ENCODE measurements around the gene CYB5R3.

Gene CYB5R3

DNA sequence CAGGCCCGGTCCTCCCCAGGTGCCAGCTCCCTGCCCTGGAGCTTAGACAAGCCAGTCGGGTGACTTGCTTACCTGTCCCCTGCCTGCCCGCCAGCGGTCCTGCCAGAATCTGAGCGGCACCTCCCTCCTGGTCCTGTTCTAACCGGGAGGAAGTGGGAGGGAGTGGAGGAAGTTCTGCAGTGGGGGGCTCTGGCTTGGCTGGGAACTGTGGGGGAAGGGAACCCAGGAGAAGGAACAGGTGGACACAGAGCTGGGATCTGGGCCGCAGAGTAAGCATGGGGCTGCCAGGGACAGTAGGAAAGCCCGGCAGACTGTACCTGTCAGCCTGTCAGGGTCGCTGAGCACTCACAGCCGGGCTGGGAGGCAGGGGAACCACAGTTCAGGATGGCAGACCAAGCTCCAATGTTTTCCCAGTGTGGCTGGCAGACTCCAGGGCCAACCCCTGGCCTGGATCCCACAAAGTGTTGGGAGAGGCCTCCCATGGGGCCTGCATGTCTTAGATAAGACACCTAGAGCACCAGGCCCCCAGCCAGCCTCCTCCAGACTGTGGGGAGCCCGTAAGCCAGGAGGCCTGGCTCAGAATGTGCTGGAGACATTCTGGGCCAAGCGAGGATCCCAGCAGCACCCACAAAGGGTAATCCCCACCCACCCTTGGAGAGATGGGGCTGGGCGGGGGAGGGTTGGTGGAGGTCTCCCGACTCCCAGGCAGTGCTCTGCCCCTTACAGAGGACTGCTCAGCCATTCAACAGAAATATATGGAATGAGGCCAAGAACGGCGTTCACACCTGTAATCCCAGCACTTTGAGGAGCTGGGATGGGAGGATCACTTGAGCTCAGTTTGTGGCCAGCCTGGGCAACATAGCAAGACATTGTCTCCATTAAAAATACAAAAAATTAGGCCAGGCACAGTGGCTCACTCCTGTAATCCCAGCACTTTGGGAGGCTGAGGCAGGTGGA, 2.3 kb downstream of the CYB5R3 start:
- in situ Hi-C loops (cut with MboI; ENCODE audit: low sequenced_read_pairs) = no loop called here

DNA sequence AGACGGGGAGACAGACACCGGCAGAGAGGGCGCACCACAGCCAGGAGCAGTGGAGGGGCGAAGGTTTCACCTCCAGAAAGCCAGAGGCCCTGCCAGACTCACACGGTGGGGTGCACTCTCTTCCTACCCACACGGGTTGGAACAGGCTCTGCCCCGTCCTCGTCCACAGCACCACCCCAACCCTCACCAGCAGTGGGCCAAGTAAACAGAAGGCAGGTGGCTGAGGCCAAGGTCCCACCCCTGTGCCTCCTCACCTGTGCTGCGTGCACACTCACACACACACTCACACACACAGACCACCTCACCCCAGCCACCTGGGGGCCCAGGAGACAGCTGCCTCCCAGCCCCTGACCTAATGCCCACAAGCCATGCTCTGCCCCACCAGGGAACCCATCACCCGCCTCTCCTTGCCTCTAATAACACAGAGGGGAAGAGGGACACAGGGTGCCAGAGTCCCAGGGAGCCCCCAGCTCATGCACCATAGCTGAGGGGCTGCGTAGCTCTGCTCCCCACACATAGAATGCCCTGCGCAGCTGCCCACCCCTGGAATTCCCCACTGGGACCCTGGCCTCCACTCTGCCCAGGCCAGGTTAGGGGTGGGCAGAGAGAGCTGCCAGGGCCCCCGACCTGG, 3.1 kb downstream of the CYB5R3 start:
- in situ Hi-C loops (cut with MboI; ENCODE audit: low sequenced_read_pairs) = no loop called here

DNA sequence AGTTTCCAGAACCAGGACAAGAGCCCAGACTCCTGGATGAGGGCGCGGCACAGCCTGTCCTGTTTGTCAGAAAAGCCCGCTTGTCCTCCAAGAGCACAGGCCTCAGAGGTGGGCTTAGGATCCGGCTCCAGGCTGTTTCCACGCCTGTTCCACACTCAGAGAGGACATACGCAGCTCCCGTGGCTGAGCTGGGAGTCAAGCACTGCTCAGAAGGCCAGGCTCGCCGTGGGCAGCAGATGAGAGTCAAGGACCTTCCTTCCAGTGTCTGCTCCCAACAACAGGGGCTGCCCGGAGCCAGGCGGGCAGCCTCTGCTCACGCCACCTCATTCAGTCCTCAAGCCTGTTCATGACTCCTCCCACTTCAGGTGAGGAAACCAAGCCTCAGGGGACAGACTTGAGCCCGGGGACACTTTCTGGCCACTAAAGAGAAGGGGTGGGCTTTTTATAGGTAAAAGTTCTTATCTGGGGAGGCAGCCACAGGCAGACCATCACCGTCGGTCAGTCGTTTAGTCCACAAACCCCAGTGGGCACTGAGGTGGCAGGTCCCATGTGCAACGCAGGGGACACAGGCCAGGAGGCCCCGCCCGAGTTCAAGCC, 3.8 kb downstream of the CYB5R3 start:
- in situ Hi-C loops (cut with MboI; ENCODE audit: low sequenced_read_pairs) = no loop called here

DNA sequence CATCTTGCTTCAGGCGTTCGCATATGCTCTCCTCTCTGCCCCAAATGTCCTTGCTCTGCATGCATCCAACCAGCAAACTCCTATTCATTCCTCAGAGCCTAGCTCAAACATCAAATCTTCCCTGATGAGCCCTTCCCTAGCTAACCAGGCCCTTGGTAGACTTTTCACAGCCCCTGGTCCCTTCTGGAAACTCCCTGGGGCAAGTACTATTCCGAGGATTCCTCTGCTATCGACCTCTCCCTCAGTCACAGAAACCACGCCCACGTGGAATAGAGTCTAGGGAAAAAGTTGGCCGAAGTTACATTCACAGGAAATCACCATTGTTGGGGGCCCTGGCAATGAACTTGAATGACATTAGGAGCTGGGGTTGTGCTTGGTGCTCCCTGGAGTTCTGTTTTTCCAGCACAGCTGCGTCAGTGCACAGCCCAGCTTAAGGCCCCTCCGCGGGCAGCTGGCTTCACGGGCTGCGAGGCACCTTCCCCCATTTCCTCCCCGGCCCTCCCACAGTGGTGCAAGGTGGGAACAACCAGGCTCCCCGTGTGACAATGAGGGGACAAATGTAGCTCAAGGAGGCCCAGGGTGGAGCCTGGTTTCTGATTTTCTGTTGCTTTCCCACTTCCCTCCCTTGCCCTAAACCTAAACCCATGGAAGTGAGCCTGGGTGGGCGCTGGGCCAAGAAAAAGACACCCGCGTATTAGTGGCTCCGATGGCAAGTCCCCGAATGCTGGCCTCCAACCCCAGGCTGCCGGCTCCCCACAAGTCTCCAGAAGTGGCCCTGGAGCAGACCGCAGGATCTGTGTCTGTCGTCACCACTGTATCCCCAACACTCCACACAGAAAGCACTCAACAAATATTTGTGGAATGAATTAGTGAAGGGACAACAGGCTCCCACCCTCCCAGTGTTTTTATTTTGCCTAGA, 4.5 kb downstream of the CYB5R3 start:
- in situ Hi-C loops (cut with MboI; ENCODE audit: low sequenced_read_pairs) = no loop called here

DNA sequence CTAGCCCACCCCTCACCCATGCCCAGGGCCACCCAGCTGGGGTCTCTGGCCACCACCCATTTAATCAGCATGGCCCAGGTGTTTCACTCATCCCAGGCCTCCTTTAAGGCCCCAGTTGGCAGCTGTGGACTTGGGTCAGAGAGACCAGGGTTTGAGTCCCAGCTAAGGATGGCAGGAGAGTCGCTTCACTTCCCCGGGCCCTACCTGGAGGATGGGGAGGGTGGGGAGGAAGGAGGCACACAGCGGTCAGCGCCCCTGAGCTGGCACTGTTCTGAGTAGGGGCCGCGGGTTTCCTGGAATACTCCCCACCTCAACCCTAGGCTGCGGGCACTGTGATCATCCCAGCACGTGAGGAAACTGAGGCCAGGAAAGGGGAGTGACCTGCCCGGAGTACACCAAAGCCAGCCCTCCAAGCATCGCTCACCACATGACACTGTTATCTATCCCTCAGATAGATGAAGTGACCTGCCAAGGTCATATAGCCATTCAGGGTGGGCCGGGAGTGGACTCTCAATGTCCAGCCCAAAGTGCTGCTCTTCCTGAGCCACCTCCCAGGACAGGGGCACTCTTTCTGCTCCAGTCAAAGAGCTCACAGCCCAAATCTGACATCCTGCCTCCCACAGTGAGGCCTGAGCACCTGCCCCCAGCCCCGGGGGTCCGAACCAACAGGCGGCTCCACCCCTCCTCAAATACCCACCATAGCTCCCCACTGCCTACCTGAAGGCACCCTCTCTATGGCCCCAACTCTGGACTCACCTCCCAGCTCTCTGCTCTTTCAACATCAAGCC, 5.4 kb downstream of the CYB5R3 start:
- in situ Hi-C loops (cut with MboI; ENCODE audit: low sequenced_read_pairs) = no loop called here

DNA sequence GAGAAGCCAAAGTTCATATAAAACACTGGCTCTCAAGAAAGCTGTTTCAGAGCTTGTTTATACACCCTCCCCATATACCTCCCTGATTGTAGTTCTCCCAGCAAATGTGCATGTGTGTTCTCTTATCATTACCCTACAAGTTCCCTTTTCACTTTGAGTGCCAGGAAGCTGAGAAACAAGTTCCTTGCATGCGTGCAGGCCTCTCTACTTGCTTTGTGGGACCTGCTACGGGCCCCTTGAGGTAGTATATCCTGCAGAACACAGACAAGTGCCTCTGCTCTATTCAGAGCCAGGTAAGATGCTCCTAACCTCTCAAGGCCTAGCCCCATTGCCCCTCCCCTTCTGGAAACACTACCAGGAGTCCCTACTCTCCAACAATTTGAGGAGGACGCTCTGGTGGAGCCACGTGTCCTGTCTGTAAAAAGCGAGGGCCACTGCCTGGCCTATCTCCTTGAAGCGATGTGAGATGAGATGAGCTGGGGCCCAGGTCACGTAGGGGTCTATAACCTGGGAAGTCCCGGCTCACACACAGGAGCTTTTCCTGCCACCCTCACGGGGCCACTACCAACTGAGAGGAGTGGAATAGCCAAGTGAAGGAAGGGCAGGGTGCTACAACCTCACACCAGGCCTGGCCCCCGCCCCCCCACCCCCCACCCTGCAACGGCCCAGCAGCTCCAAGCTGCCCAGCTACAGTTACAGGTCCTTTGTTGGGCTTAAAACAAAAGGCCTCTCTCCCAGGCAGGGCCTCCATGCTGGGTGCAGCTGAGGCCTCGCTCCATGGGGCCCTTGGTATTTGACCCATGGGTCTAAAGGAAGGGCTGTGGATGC, 6.2 kb downstream of the CYB5R3 start:
- in situ Hi-C loops (cut with MboI; ENCODE audit: low sequenced_read_pairs) = no loop called here

DNA sequence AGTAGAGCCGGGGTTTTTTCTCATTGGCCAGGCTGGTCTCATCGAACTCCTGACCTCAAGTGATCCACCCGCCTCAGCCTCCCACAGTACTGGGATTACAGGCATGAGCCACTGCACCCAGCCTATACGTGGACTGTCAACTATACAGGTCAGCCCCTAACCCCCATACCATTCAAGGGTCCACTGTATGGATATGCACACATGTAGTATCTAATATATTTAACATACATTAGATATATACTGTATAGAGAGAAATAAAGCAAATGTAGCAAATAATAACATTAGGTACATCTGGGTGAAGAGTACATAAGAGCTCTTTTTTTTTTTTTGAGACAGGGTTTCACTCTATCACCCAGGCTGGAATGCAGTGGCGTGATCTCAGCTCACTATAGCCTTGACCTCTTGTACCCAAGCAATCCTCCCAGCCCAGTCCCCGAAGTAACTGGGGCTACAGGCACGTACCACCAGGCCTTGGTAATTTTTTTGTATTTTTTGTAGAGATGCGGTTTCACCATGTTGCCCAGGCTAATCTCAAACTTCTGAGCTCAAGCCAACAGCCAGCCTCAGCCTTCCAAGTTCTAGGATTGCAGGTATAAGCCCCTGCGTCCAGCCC, 7.3 kb downstream of the CYB5R3 start:
- in situ Hi-C loops (cut with MboI; ENCODE audit: low sequenced_read_pairs) = no loop called here

DNA sequence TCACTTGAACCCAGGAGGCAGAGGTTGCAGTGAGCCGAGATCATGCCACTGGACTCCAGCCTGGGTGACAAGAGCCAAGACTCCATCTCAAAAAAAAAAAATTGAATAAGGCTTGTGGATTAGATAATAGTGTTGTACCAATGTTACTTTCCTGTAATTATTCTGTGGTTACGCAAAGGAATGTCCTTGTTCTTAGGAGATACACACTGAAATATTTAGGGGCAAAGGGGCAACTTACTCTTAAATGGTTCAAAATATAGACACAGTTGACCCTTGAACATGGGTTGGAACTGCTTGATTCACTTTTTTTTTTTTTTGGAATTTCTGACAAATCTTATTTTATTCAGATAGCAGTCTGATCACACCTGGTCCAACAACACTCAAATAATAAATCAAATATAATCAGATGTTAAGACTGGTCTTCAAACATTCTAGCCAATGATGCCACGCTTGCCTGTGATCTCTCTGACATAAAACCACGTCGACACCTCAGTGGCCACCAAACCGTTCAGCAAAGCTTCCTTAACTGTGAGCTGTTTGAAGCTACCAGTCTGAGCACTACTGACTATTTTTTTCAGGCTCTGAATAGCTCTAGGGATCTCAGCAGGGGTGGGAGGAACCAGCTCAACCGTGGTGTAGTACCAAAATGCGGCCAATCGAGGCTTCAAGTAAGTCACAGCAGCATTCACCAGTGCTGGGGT, 9.5 kb downstream of the CYB5R3 start:
- in situ Hi-C loops (cut with MboI; ENCODE audit: low sequenced_read_pairs) = no loop called here

DNA sequence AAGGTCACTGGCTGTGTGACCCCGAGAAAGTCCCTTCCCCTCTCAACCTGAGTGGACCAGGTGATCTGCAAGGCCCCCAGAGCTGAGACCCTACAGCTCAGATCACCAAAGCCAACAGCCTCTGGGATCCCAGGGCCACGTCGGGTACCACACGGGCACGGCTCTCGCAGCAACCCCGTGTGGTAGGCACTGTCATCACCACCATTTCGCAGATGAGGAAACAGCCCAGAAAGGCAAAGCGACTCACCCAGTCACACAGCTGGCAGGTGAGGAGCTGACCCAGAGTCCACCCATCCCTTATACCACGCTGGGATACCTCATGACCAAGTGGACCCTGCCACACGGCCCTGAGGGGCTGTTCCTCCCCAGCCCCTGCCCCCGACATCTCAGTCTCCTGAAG, 11.6 kb downstream of the CYB5R3 start:
- in situ Hi-C loops (cut with MboI; ENCODE audit: low sequenced_read_pairs) = no loop called here

DNA sequence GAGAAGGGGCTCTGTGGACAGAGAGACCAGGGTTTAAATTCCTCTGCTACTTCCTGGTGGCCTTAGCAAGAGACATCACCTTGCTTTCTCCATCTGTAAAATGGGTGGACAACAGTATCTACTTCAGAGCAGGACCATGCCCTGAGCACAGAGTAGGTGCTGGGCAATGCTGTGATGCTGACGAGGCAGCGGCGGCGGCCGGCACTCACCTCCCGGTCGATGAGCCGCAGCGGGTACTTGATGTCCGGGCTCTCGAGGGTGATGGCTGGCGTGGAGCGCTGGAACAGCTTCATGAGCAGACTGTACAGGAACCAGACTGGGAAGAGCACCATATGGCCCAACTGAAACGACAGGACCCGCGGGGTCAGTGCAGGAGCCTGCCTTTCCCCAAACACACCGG, 12.7 kb downstream of the CYB5R3 start:
- in situ Hi-C loops (cut with MboI; ENCODE audit: low sequenced_read_pairs) = no loop called here

DNA sequence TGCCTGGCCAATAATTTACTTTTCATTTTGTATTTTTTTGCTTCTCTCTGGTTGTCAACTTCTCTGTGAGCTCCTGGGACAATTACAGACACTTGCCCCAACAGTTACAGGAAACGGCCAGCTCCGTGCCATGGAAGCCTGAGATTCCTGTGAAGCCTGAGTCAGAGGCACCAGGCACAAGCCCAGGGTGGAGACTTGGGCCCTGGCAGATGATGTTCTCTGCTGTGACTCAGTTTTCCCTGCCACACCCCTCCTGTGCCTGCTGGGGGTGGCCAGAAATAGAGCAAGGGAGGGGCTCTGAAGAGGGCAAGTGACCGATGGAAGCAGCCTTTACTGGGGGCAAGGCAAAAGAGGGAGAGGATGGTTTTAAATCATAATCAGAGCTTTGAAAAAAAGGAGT, 13.7 kb downstream of the CYB5R3 start:
- in situ Hi-C loops (cut with MboI; ENCODE audit: low sequenced_read_pairs) = no loop called here

DNA sequence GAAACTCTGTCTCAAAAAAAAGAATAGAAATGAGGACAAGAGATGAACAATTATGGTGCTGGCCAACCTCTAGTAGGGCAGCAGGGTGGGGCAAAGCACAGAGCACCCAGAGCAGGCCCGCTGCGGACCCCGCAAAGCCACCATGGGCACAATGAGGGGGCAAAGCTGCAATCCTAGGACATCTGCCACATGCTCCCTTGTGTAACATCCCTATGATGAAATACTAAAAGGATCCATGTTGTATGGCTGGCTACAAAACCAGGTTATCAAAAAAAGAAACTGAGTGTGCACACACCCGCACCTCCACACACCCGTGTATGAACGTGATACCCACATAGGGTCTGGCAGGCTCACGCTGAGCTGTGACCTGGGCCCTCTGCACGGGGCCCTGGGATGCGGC, 16.2 kb downstream of the CYB5R3 start:
- in situ Hi-C loops (cut with MboI; ENCODE audit: low sequenced_read_pairs) = no loop called here

DNA sequence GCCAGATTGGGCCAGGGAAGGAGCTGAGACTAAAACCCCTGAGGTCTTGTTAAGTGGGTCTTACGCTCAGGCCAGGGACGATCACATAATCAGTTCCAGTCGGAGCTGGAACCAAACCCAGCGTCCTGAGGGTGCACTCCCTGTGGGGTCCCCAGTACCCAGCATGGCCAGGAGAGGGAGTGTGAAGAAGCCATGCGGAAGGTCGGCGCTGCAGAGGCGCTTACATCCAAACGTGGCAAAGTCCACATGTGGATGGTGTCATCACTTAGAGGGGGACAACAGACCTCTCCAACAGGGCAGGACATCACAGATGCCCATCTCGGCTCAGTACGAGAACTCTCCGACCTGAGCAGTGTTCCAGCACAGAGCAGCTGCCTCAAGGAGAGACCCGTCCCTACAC, 17.1 kb downstream of the CYB5R3 start:
- in situ Hi-C loops (cut with MboI; ENCODE audit: low sequenced_read_pairs) = no loop called here

DNA sequence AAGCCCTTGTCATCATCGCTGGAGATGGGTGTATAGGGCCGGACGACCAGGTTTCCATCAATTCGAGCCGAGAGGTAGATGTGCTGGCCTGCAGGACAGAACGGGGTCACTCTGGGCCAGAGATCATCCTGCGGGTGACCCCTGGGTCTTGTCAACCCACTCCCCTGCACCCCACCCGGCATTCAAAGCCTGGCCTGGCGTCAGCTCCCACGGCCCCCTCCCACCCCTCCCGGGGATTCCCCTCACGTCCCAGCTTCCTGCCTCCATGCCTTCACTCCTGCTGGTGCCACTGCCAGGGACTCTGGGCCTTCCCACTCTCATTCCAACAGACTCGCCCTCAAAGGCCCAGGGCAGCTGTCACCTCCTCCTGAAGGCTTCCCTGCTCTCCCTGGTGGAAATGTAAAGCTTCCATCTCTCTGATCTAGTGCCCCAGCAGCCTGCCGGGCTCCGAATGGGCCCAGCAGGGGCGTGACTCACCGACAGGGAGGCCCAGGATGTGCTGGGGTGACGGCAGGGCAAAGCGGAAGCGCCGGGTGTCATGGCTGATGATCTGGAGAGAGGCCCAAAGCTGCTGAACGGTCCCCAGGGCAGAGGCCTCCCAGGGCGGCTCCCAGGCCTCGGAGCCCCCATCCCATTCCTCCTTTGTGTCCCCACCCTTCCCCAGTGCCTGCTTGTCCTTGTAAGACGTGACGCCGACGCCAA, 18.1 kb downstream of the CYB5R3 start:
- in situ Hi-C loops (cut with MboI; ENCODE audit: low sequenced_read_pairs) = no loop called here

DNA sequence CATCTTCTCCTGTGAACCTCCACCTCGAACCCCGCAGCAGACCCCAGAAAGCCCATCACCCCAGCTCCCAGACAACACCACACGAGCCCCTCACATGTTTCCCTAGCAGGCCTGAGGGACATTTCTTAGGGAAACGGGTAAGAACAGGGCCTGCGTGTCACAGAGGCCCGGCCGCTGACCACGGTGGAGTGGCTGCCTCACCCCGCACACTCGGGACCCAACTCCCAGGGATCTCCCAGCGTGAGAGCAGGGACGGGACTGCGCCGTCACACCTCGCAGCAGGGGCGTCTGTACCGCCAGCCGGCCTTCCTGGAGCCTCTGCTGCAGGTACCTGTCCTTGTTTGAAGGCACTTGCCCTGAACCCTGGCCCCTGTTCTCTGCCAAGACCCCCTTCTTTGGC, 19.0 kb downstream of the CYB5R3 start:
- in situ Hi-C loops (cut with MboI; ENCODE audit: low sequenced_read_pairs) = no loop called here

DNA sequence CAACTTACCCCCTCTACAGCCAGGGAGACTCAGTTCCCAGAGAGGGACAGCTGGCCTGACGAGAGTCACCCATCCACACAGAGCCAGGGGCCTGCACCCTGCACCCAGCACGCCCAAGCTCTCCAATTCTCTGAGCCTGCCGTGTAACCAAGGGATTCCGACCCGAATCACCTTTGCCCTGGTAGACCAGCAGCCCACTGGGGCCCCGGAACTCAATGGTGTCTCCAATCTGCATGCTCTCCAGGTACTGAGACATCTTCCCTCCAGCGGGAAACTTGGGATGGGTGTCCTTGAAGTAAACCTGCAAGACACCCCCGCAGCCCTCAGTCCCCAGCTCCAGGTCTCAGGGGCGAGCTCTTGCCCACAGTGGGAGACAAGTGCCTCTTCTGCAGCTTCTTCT, 21.2 kb downstream of the CYB5R3 start:
- in situ Hi-C loops (cut with MboI; ENCODE audit: low sequenced_read_pairs) = no loop called here

DNA sequence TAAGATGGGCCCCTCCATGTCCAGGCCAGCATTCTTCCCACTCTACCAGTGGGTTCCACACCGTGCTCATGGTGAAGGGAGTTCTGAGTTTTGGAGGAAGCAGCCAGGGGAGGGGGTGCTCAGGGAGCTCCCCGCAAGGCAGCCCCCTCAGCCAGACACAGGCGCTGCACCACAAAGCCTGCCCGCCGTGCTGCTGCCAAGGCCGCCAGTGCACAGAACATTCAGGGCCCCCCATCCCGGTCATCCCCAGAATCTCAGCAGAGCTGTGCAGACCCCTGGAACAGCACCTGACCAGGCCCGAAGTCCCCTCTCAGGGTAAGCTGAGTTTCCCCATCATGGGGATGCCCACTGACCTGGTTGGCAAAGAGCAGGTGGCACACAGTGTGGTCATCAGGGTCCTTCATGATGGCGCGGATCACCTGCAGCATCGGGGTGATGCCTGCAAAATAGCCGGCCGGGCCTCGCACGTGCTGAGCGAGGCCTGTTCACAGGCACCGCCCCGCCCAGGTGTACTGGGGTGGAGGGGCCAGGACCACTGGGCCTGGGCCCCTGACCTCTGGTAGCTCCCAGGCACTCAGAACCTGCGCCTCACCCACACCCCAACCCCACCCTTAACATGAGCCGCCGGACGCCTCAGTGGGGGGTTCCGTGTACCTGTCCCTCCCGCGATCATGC, 22.1 kb downstream of the CYB5R3 start:
- in situ Hi-C loops (cut with MboI; ENCODE audit: low sequenced_read_pairs) = no loop called here
